Measurements from ENCODE around the gene CD34. TPM values are rescaled to one million over a fixed set of nuclear protein-coding genes. Genes with fewer than 3 reads are reported as not detected.

CD34 gene
- total RNA-seq, 4 donors from 2014 or later: 20.7 to 38.8 (median 27.8) TPM

DNA sequence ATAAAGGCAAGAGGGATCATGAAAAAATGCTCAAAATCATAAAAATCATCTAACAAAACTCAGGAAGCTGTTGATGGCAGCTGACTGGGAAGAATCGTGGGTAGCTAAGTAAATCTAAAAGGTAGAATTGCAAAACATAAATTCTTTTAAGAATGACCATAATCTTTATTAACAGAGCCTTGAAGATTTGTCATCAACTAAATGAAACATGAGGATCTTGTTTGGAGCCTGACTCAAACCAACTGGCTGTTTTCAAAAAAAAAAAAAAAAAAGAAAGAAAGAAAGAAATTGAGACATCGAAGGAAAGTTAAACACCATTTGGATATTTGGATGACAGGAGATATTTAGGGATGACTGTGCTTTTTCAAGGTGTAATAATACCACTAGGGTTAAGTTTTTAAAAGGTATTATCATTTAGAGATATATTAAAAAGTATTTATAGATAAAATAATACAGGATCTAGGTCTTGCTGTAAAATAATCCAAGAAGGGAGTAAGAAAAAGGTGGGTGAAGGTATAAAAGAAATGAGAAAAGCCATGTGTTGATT is 48.6 kb downstream of the CD34 start:
- Histone ChIP-seq H3K27me3 (no peaks in the 10 kb centered on the region), H3K4me3 (replicated peaks in 1 of 3) (no peak overlapping the region), H3K36me3 (no peaks in the 10 kb centered on the region), H3K9me3 (no peaks in the 10 kb centered on the region), H3K4me1 (peaks cover 47 to 75% of the 10 kb centered on the region in 2 donors), H3K27ac (peak overlapping the region; percentile 24 to 61 (median 60))
- TF ChIP-seq POLR2A (IDR thresholded peaks at IDR 0.05): no peak
- TF ChIP-seq, protein P1, sequence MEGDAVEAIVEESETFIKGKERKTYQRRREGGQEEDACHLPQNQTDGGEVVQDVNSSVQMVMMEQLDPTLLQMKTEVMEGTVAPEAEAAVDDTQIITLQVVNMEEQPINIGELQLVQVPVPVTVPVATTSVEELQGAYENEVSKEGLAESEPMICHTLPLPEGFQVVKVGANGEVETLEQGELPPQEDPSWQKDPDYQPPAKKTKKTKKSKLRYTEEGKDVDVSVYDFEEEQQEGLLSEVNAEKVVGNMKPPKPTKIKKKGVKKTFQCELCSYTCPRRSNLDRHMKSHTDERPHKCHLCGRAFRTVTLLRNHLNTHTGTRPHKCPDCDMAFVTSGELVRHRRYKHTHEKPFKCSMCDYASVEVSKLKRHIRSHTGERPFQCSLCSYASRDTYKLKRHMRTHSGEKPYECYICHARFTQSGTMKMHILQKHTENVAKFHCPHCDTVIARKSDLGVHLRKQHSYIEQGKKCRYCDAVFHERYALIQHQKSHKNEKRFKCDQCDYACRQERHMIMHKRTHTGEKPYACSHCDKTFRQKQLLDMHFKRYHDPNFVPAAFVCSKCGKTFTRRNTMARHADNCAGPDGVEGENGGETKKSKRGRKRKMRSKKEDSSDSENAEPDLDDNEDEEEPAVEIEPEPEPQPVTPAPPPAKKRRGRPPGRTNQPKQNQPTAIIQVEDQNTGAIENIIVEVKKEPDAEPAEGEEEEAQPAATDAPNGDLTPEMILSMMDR (IDR thresholded peaks at IDR 0.05): no peak
- 79 to 80% methylated on average over 2 of the region's 2 CpGs for WGBS, 2 donors
- no peak for DNase-seq
- intact Hi-C loops (cut with DNase I): no loop called here

GRCh38 chr1:207861442-207862177 is 49.3 kb downstream of the CD34 start:
- H3K27ac ChIP-seq: peak overlapping the region; percentile 24 to 61 (median 60)
- no peak overlapping the region for H3K4me3 ChIP-seq (replicated peaks in 1 of 3)
- peak; percentile 69 to 79 for DNase-seq
- no peaks in the 10 kb centered on the region for H3K27me3 ChIP-seq
- no peaks in the 10 kb centered on the region for H3K9me3 ChIP-seq
- peaks cover 40 to 75% of the 10 kb centered on the region in 2 donors for H3K4me1 ChIP-seq
- TF ChIP-seq, protein P1 (IDR thresholded peaks at IDR 0.05): no peak
- peak in 1 of 2 donors; percentile 26 for TF ChIP-seq POLR2A (IDR thresholded peaks at IDR 0.05)
- WGBS, 2 donors: 44 to 58% methylated on average over 9 of the region's 9 CpGs
- no peaks in the 10 kb centered on the region for H3K36me3 ChIP-seq
- intact Hi-C loops (cut with DNase I): no loop called here

- Histone ChIP-seq H3K4me1 (peaks cover 36 to 72% of the 10 kb centered on the region in 2 donors), H3K27me3 (no peaks in the 10 kb centered on the region), H3K27ac (peak overlapping the region in 1 of 3 donors; percentile 19), H3K36me3 (no peaks in the 10 kb centered on the region), H3K9me3 (no peaks in the 10 kb centered on the region), H3K4me3 (replicated peaks in 1 of 3) (no peak overlapping the region)
- DNase-seq: no peak
- no peak for TF ChIP-seq POLR2A (IDR thresholded peaks at IDR 0.05)
- TF ChIP-seq, protein P1 (IDR thresholded peaks at IDR 0.05): no peak
- intact Hi-C loops (cut with DNase I): no loop called here
- 92 to 93% methylated on average over 5 of the region's 5 CpGs for WGBS, 2 donors
Measured at GRCh38 chr1:207860531-207860930, 50.4 kb downstream of the CD34 start.

GRCh38 chr1:207858806-207859205 is 52.1 kb downstream of the CD34 start:
- WGBS, 2 donors: 69 to 78% methylated on average over 4 of the region's 4 CpGs
- Histone ChIP-seq H3K4me1 (peaks cover 21 to 61% of the 10 kb centered on the region in 2 donors), H3K27me3 (no peaks in the 10 kb centered on the region), H3K4me3 (replicated peaks in 1 of 3) (no peak overlapping the region), H3K36me3 (no peaks in the 10 kb centered on the region), H3K27ac (peak overlapping the region in 2 of 3 donors; percentile 19 to 62), H3K9me3 (no peaks in the 10 kb centered on the region)
- TF ChIP-seq, protein P1 (IDR thresholded peaks at IDR 0.05): no peak
- TF ChIP-seq POLR2A (IDR thresholded peaks at IDR 0.05): no peak
- intact Hi-C loops (cut with DNase I): no loop called here
- DNase-seq: no peak

DNA sequence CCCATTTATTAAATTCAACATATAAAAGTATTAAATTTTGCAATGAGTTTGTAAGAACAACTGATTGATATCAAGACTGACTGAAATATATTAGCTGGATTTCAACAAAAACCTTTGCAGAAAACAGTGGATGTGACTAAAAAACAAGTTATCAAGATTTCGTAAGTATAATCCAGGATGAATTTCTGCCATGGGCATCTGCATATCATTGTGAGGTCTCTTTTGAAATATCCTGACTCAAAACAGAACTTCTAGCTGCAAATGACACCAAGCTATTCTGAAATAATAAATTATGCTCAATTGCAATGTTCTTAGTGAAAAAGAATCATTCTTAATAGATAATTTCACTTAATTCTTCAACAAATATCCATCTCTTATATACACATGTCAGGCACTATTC is 52.6 kb downstream of the CD34 start:
- Histone ChIP-seq H3K36me3 (no peaks in the 10 kb centered on the region), H3K27me3 (no peaks in the 10 kb centered on the region), H3K27ac (peak overlapping the region in 1 of 3 donors; percentile 62), H3K9me3 (no peaks in the 10 kb centered on the region), H3K4me1 (peaks cover 20 to 60% of the 10 kb centered on the region in 2 donors), H3K4me3 (replicated peaks in 1 of 3) (no peak overlapping the region)
- no peak for DNase-seq
- WGBS, 2 donors: 90 to 93% methylated on average over 1 of the region's 1 CpG
- intact Hi-C loops (cut with DNase I): no loop called here
- TF ChIP-seq, protein P1 (IDR thresholded peaks at IDR 0.05): no peak
- TF ChIP-seq POLR2A (IDR thresholded peaks at IDR 0.05): no peak
